ENCODE measurements around the gene TBX18.

DNA sequence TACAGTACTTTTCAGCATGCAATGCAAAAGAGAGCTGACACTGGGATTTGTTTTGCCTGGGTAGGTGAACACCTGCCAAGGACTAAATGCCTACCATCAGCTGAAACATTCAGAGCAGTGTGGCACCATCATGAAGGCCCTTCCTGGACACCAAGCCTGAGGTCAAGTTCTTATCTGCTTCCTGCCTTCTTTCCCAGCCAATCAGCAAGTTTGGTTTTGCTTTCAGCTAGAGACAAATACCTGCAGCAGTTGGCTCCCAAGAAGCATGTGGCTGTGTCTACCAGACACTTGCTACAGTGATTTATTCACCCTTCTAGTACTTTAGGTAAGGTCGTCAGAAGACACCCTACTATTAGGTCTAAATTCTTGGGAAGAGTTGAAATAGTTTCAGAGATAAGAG is 112.8 kb downstream of the TBX18 start:
- no peak for TF ChIP-seq ZNF112 (tag by site-specific recombination; IDR thresholded peaks at IDR 0.05)
- TF ChIP-seq ZSCAN16 (tag by site-specific recombination; IDR thresholded peaks at IDR 0.05), result no peak
- TF ChIP-seq, protein P1, sequence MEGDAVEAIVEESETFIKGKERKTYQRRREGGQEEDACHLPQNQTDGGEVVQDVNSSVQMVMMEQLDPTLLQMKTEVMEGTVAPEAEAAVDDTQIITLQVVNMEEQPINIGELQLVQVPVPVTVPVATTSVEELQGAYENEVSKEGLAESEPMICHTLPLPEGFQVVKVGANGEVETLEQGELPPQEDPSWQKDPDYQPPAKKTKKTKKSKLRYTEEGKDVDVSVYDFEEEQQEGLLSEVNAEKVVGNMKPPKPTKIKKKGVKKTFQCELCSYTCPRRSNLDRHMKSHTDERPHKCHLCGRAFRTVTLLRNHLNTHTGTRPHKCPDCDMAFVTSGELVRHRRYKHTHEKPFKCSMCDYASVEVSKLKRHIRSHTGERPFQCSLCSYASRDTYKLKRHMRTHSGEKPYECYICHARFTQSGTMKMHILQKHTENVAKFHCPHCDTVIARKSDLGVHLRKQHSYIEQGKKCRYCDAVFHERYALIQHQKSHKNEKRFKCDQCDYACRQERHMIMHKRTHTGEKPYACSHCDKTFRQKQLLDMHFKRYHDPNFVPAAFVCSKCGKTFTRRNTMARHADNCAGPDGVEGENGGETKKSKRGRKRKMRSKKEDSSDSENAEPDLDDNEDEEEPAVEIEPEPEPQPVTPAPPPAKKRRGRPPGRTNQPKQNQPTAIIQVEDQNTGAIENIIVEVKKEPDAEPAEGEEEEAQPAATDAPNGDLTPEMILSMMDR (tag by site-specific recombination; IDR thresholded peaks at IDR 0.05), result no peak
- no peak for TF ChIP-seq ZNF132 (tag by site-specific recombination; IDR thresholded peaks at IDR 0.05; ENCODE audit: borderline replicate concordance)
